Colonic mucosa (tissue), 4 donors: ENCODE measurements around the gene PSMD7. TPM values are rescaled to one million over a fixed set of nuclear protein-coding genes. Genes with fewer than 3 reads are reported as not detected.

Experiments used
- DNase-seq: peaks from one replicate; pipeline ENCODE4 v3.0.0-alpha.2; 2020
- H3K27ac ChIP-seq: fragments of 200-600 bp; one replicate; pipeline ENCODE4 v1.8.0; 2021
- H3K27me3 ChIP-seq: fragments of 200-600 bp; one replicate; pipeline ENCODE4 v1.8.0; 2021
- H3K36me3 ChIP-seq: fragments of 200-600 bp; one replicate; pipeline ENCODE4 v1.8.0; 2021
- H3K4me1 ChIP-seq: fragments of 200-600 bp; one replicate; pipeline ENCODE4 v1.8.0; 2021; ENCODE audit warnings: mild to moderate bottlenecking
- H3K4me3 ChIP-seq: fragments of 200-600 bp; one replicate; pipeline ENCODE4 v1.8.0; 2021
- H3K9ac ChIP-seq, 2 donors: one replicate each; pipeline ENCODE4 v1.7.0; 2013; ENCODE audit warnings: control low read depth in 2 of 2, low read depth in 2 of 2, low read length in 2 of 2
- H3K9me3 ChIP-seq: fragments of 200-600 bp; one replicate; pipeline ENCODE4 v1.8.0; 2021
- CTCF ChIP-seq: fragments of 200-600 bp; IDR thresholded peaks from one replicate; pipeline ENCODE4 v1.8.0; 2022; ENCODE audit warnings: antibody characterized with exemption, mild to moderate bottlenecking
- intact Hi-C: fragments of 100-400 bp; cut with DNase I; formaldehyde crosslinking; loops from one replicate; pipeline ENCODE4 v1.14.1; 2022
- total RNA-seq, 2 donors: library from RNA; stranded (reverse); fragmentation: NEBNext Ultra II Directional in 1 of 2; extraction: Animal tissue kit (Norgen Biotek cat#: 25700) in 1 of 2; gene quantifications; one replicate each; pipeline ENCODE4 v1.2.1, GENCODE V29; 2021
- donor health status: healthy.
- donor health status: DM: no; HTN: no; CAD: no.
- donor health status: DM: no; HTN: no; CAD: no.

Gene PSMD7
- total RNA-seq, 2 donors from 2014 or later: 80.9 to 96.8 TPM

- H3K36me3 ChIP-seq: no peaks in the 10 kb centered on the region
- H3K9me3 ChIP-seq: no peaks in the 10 kb centered on the region
- no peak for DNase-seq
- intact Hi-C loops: no loop called here
- no peak overlapping the region for H3K9ac ChIP-seq
- H3K27ac ChIP-seq: no peak overlapping the region
- no peak for TF ChIP-seq CTCF
- H3K4me1 ChIP-seq: no peaks in the 10 kb centered on the region
- H3K4me3 ChIP-seq: no peak overlapping the region
- no peaks in the 10 kb centered on the region for H3K27me3 ChIP-seq
These were observed 39.6 kb upstream of the PSMD7 start for GRCh38 chr16:74257061-74257460.

- no peak for TF ChIP-seq CTCF
- Histone ChIP-seq H3K4me3 (no peak overlapping the region), H3K4me1 (no peaks in the 10 kb centered on the region), H3K9me3 (no peaks in the 10 kb centered on the region), H3K27me3 (no peaks in the 10 kb centered on the region), H3K27ac (no peak overlapping the region), H3K36me3 (no peaks in the 10 kb centered on the region), H3K9ac (no peak overlapping the region)
- intact Hi-C loops: no loop called here
- DNase-seq: no peak
These were observed 35.5 kb upstream of the PSMD7 start for GRCh38 chr16:74261068-74261467.

GRCh38 chr16:74264811-74265210 is 31.8 kb upstream of the PSMD7 start:
- no peaks in the 10 kb centered on the region for H3K27me3 ChIP-seq
- H3K27ac ChIP-seq: no peak overlapping the region
- no peak for DNase-seq

GRCh38 chr16:74268372-74268782 is 28.2 kb upstream of the PSMD7 start:
- no peak overlapping the region for H3K9ac ChIP-seq
- intact Hi-C loops: no loop called here
- no peak for DNase-seq

More at GRCh38 chr16:74264811-74265210, 31.8 kb upstream of the PSMD7 start:
- intact Hi-C loops: no loop called here
- Histone ChIP-seq H3K9ac (no peak overlapping the region), H3K4me3 (no peak overlapping the region), H3K4me1 (no peaks in the 10 kb centered on the region), H3K36me3 (no peaks in the 10 kb centered on the region), H3K9me3 (no peaks in the 10 kb centered on the region)
- TF ChIP-seq CTCF: no peak

GRCh38 chr16:74271872-74272271 is 24.7 kb upstream of the PSMD7 start:
- Histone ChIP-seq H3K4me1 (no peaks in the 10 kb centered on the region), H3K9me3 (no peaks in the 10 kb centered on the region), H3K9ac (no peak overlapping the region), H3K36me3 (no peaks in the 10 kb centered on the region), H3K4me3 (no peak overlapping the region), H3K27me3 (no peaks in the 10 kb centered on the region), H3K27ac (no peak overlapping the region)
- intact Hi-C loops: no loop called here
- no peak for TF ChIP-seq CTCF
- no peak for DNase-seq

More at GRCh38 chr16:74268372-74268782, 28.2 kb upstream of the PSMD7 start:
- no peak overlapping the region for H3K27ac ChIP-seq
- no peaks in the 10 kb centered on the region for H3K4me1 ChIP-seq
- H3K4me3 ChIP-seq: no peak overlapping the region
- TF ChIP-seq CTCF: no peak
- H3K27me3 ChIP-seq: no peaks in the 10 kb centered on the region
- H3K9me3 ChIP-seq: no peaks in the 10 kb centered on the region
- H3K36me3 ChIP-seq: no peaks in the 10 kb centered on the region
